ENCODE measurements around the gene SLC22A7. TPM values are rescaled to one million over a fixed set of nuclear protein-coding genes. Genes with fewer than 3 reads are reported as not detected.

Gene SLC22A7
- total and polyA plus RNA-seq, 2 of the 8 experiments (the other 6 are each of a cell fraction or from before 2014, with no cell fraction given) = not detected

GRCh38 chr6:43304361-43304760, 6.3 kb downstream of the SLC22A7 start:
- H3K4me1 ChIP-seq (replicated peaks in 1 of 4; ENCODE audit: control insufficient read depth in 3 of 4, insufficient read depth in 4 of 4, low read length in 3 of 4) = peaks cover 7 to 15% (median 9%) of the 10 kb centered on the region in 4 experiments
- POLR2A ChIA-PET (ENCODE audit: partially characterized antibody) = no interaction called here
- no peak overlapping the region for H3K56ac ChIP-seq (replicated peaks; ENCODE audit: insufficient read length, low read depth, low read length)
- no peak overlapping the region for H2AK5ac ChIP-seq (ENCODE audit: low read depth, low read length)
- DNase-seq (ENCODE audit: low read depth in 1 of 2, low spot score in 2 of 2) = no peak
- 0 out of 7 replicates have a peak, but pooled peaks cover 0 to 2% (median 0%) of the 10 kb centered on the region in 4 experiments for H3K27me3 ChIP-seq (replicated peaks in 1 of 4; ENCODE audit: control insufficient read depth in 3 of 4, extremely low read depth in 1 of 4, insufficient read depth in 3 of 4, low read length in 3 of 4)
- H3K4ac ChIP-seq (replicated peaks; ENCODE audit: insufficient read length, low read depth, low read length) = no peak overlapping the region
- no peak overlapping the region for H2BK20ac ChIP-seq (ENCODE audit: low read length)
- H2BK15ac ChIP-seq (ENCODE audit: low read length) = no peak overlapping the region
- no peak overlapping the region for H3K4me2 ChIP-seq (ENCODE audit: insufficient read depth in 1 of 2, low read depth in 2 of 2, low read length in 2 of 2)
- H3K79me2 ChIP-seq (ENCODE audit: control insufficient read depth in 1 of 2, insufficient read depth in 2 of 2, low read length in 2 of 2) = no peaks in the 10 kb centered on the region
- H4K20me1 ChIP-seq (replicated peaks in 1 of 2; ENCODE audit: control insufficient read depth in 1 of 2, insufficient read depth in 2 of 2, low read length in 2 of 2) = no peaks in the 10 kb centered on the region
- no peaks in the 10 kb centered on the region for H3K79me1 ChIP-seq (ENCODE audit: low read depth, low read length)
- H3K9me3 ChIP-seq (ENCODE audit: insufficient read depth in 2 of 2, low read depth in 1 of 2, low read length in 1 of 2) = no peaks in the 10 kb centered on the region
- no peak for FAIRE-seq
- H4K8ac ChIP-seq (ENCODE audit: extremely low read depth, insufficient read depth, low read length) = no peak overlapping the region
- no peak overlapping the region for H4K5ac ChIP-seq (ENCODE audit: insufficient read length, low read depth, low read length)
- H2AFZ ChIP-seq (ENCODE audit: low read length) = no peak overlapping the region
- no peak overlapping the region for H4K91ac ChIP-seq (replicated peaks; ENCODE audit: insufficient read length, low read length)
- H3K27ac ChIP-seq (ENCODE audit: low read depth, low read length) = no peak overlapping the region
- H3K9ac ChIP-seq (replicated peaks in 1 of 4; ENCODE audit: extremely low read depth in 1 of 4, low read depth in 3 of 4, low read length in 3 of 4) = no peak overlapping the region
- H2BK5ac ChIP-seq (ENCODE audit: low read depth, low read length) = no peak overlapping the region
- CTCF ChIA-PET (ENCODE audit: partially characterized antibody) = interaction anchor here (1.2 to 1.3 kb wide), 3 partner anchors 23 to 41 kb away, joined by 3 to 4 read pairs (median 3); no protein-coding TSS in a partner anchor
- no peak overlapping the region for H3K14ac ChIP-seq (ENCODE audit: insufficient read length)
- peaks cover 8% of the 10 kb centered on the region for H3K23me2 ChIP-seq (ENCODE audit: low read depth, low read length)
- no peak overlapping the region for H2BK120ac ChIP-seq (replicated peaks; ENCODE audit: low read depth, low read length)
- H3K36me3 ChIP-seq (ENCODE audit: control insufficient read depth in 2 of 4, insufficient read depth in 4 of 4, low read length in 3 of 4) = peaks cover 0 to 5% (median 3%) of the 10 kb centered on the region in 4 experiments; a peak in 2 of 8 replicates
- WGBS, 2 experiments (ENCODE audit: extremely low coverage in 1 of 2, insufficient coverage in 1 of 2, insufficient read length in 1 of 2, insufficient replicate concordance in 2 of 2, low coverage in 1 of 2, low lambda C conversion rate in 2 of 2, missing lambda C conversion rate in 1 of 2) = 90% methylated on average over 3 of the region's 3 CpGs; no CpG with 5 or more reads in 1 of the 2 experiments
- no peak overlapping the region for H3K4me3 ChIP-seq (ENCODE audit: extremely low read depth in 1 of 4, insufficient read depth in 2 of 4, low read depth in 3 of 4, low read length in 4 of 4)
- H3K18ac ChIP-seq (ENCODE audit: extremely low read depth, low read length) = no peak overlapping the region
- no peak overlapping the region for H2BK12ac ChIP-seq (ENCODE audit: low read depth, low read length)
- TF ChIP-seq JUND (IDR thresholded peaks at IDR 0.05; ENCODE audit: low read length) (no peak), POLR2A (IDR thresholded peaks at IDR 0.05; ENCODE audit: control extremely low read depth in 1 of 2, low read depth in 2 of 2, low read length in 2 of 2) (no peak), KDM1A (IDR thresholded peaks at IDR 0.05; ENCODE audit: borderline replicate concordance, low read length) (no peak), USF2 (IDR thresholded peaks at IDR 0.05; ENCODE audit: low read length) (no peak), HDAC6 (IDR thresholded peaks at IDR 0.05; ENCODE audit: low read depth, low read length) (no peak), SP2 (IDR thresholded peaks at IDR 0.05; ENCODE audit: low read length) (no peak), CTBP2 (IDR thresholded peaks at IDR 0.05; ENCODE audit: borderline replicate concordance, insufficient read depth, insufficient read length, low read length) (no peak), RNF2 (IDR thresholded peaks at IDR 0.05; ENCODE audit: borderline replicate concordance, low read depth, low read length, missing control alignments, poor library complexity, severe bottlenecking) (no peak), CEBPB (IDR thresholded peaks at IDR 0.05; ENCODE audit: low read depth, low read length) (no peak)
- H3K23ac ChIP-seq (ENCODE audit: insufficient read length) = no peak overlapping the region
